Cardiac fibroblast (primary cell): ENCODE results near the gene KHDC3L.
"Not testable (repeated sequence)": the region's sequence is repeated elsewhere in the genome, so short reads cannot be mapped to it uniquely, and the experiment has no call there.

Experiments
- DNase-seq, 2 donors: peaks; one replicate each; pipeline versions ENCODE4 v3.0.0 to v3.0.0-alpha.2; 2010; ENCODE audit warnings: low read depth in 2 of 2
- H3K4me3 ChIP-seq, 2 donors: replicated peaks in 1 of 2; 1 replicate in 1 of 2; 2 replicates in 1 of 2; pipeline ENCODE4 v1.5.1; 2011; ENCODE audit warnings: low read depth in 2 of 2, low read length in 2 of 2, mild to moderate bottlenecking in 2 of 2, moderate library complexity in 1 of 2
- CTCF ChIP-seq: IDR thresholded peaks from one replicate; pipeline ENCODE4 v1.5.1; 2011; ENCODE audit warnings: low read depth, mild to moderate bottlenecking, low read length, inconsistent platforms

KHDC3L gene

GRCh38 chr6:73382462-73383113 is 20.1 kb downstream of the KHDC3L start:
- DNase-seq: peak in 1 of 2 donors; percentile 26
- TF ChIP-seq CTCF: no peak
- H3K4me3 ChIP-seq: no peak overlapping the region

- H3K4me3 ChIP-seq: peak overlapping the region; percentile 53 to 60
- no peak for DNase-seq
- TF ChIP-seq CTCF: no peak
Measured at GRCh38 chr6:73388433-73388799, 26.0 kb downstream of the KHDC3L start.

- DNase-seq: peak; percentile 67 to 72
- peak overlapping the region; percentile 53 to 60 for H3K4me3 ChIP-seq
- peak; percentile 82 for TF ChIP-seq CTCF
Measured at GRCh38 chr6:73388800-73389512, 26.5 kb downstream of the KHDC3L start.

GRCh38 chr6:73389854-73390253 is 27.4 kb downstream of the KHDC3L start:
- DNase-seq: no peak
- no peak overlapping the region for H3K4me3 ChIP-seq
- TF ChIP-seq CTCF: no peak

GRCh38 chr6:73391675-73392074 is 29.2 kb downstream of the KHDC3L start:
- TF ChIP-seq CTCF: no peak
- no peak overlapping the region for H3K4me3 ChIP-seq
- peak in 1 of 2 donors; percentile 18 for DNase-seq

GRCh38 chr6:73392188-73392587 is 29.7 kb downstream of the KHDC3L start:
- H3K4me3 ChIP-seq: not testable (repeated sequence)
- peak in 1 of 2 donors; percentile 5 for DNase-seq

- no peak for TF ChIP-seq CTCF
- no peak for DNase-seq
- no peak overlapping the region for H3K4me3 ChIP-seq
Measured at GRCh38 chr6:73393278-73393677, 30.8 kb downstream of the KHDC3L start.
